SU-DHL-6 (cell line): Measurements from ENCODE around the gene PDCD4.
"Not testable (repeated sequence)": the region's sequence is repeated elsewhere in the genome, so short reads cannot be mapped to it uniquely, and the experiment has no call there.

Source experiments
- EZH2phosphoT487 ChIP-seq: fragments of 200-600 bp; sonication (generic), shearing (Covaris generic); conservative IDR thresholded peaks from 2 replicates; pipeline ENCODE4 v1.6.1; 2018; ENCODE audit warnings: mild to moderate bottlenecking, antibody characterized with exemption, low read length, moderate library complexity, mixed read lengths
- TF ChIP-seq, protein P1 (sequence below): fragments of 200-600 bp; sonication (generic); IDR thresholded peaks from one replicate; pipeline ENCODE4 v1.5.1; 2017; ENCODE audit warnings: antibody characterized with exemption, mild to moderate bottlenecking, low read length, moderate library complexity; ENCODE audit not compliant: insufficient read depth, poor library complexity, severe bottlenecking

DNA sequence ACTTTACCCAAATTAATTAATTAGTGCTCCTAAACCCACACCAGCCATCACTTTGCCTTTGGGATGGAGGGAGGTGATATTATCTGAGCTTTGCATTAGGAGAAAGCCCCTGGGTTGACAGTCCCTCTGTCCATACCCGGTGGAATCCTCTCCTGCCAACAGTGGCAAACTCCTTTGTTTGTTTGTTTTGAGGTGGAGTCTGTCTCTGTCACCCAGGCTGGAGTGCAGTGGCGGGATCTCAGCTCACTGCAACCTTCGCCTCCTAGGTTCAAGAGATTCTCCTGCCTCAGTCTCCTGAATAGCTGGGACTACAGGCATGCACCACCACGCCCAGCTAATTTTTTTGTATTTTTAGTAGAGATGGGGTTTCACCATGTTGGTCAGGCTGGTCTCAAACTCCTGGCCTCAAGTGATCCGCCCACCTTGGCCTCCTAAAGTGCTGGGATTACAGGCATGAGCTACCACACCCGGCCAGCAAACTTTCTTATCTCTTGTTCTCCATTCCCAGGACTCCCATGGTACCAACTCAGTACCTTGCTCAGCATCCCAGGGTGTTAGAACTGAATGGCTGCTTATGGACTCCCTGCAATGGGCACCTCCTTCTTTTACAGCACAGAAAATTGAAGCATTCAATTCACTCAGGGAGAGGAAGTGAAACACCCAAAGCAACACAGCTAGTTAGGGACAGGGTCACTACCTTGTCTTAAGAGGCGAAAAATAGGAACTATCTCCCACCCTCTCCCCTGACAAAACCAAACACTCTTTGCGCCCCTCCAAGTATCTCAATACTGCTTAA lies 4.5 kb upstream of the PDCD4 start:
- TF ChIP-seq, protein P1, sequence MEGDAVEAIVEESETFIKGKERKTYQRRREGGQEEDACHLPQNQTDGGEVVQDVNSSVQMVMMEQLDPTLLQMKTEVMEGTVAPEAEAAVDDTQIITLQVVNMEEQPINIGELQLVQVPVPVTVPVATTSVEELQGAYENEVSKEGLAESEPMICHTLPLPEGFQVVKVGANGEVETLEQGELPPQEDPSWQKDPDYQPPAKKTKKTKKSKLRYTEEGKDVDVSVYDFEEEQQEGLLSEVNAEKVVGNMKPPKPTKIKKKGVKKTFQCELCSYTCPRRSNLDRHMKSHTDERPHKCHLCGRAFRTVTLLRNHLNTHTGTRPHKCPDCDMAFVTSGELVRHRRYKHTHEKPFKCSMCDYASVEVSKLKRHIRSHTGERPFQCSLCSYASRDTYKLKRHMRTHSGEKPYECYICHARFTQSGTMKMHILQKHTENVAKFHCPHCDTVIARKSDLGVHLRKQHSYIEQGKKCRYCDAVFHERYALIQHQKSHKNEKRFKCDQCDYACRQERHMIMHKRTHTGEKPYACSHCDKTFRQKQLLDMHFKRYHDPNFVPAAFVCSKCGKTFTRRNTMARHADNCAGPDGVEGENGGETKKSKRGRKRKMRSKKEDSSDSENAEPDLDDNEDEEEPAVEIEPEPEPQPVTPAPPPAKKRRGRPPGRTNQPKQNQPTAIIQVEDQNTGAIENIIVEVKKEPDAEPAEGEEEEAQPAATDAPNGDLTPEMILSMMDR = not testable (repeated sequence)
- not testable (repeated sequence) for TF ChIP-seq EZH2phosphoT487
